Measurements from ENCODE around the gene RPS6KL1.

RPS6KL1 gene

GRCh38 chr14:74882103-74882920 lies 40.7 kb downstream of the RPS6KL1 start:
- DNase-seq (ENCODE audit: low spot score) = peak; percentile 45

GRCh38 chr14:74881431-74882102 lies 41.5 kb downstream of the RPS6KL1 start, which contains the start of gene DLST:
Gene DLST (plus strand): TSS chr14:74881916. CDS start chr14:74881954, 38 bp downstream.
- DNase-seq (ENCODE audit: low spot score) = peak; percentile 90

- DNase-seq (ENCODE audit: low spot score) = no peak
Measured at GRCh38 chr14:74879427-74880182, 43.5 kb downstream of the RPS6KL1 start.

GRCh38 chr14:74875941-74876913 lies 46.8 kb downstream of the RPS6KL1 start, which contains the start of gene PROX2:
Gene PROX2 (minus strand): TSS chr14:74876145. CDS start chr14:74863834, 12,311 bp downstream.
- DNase-seq (ENCODE audit: low spot score) = no peak

GRCh38 chr14:74875204-74875603 lies 47.9 kb downstream of the RPS6KL1 start:
- no peak for DNase-seq (ENCODE audit: low spot score)

GRCh38 chr14:74871819-74872218 lies 51.2 kb downstream of the RPS6KL1 start:
- DNase-seq (ENCODE audit: low spot score) = no peak

- DNase-seq (ENCODE audit: low spot score) = no peak
Measured at GRCh38 chr14:74868739-74869138, 54.3 kb downstream of the RPS6KL1 start.

- DNase-seq (ENCODE audit: low spot score) = no peak
Measured at GRCh38 chr14:74867673-74868072, 55.4 kb downstream of the RPS6KL1 start.

- DNase-seq (ENCODE audit: low spot score) = no peak
Measured at GRCh38 chr14:74866708-74867389, 56.2 kb downstream of the RPS6KL1 start.

- no peak for DNase-seq (ENCODE audit: low spot score)
Measured at GRCh38 chr14:74865156-74865555, 57.9 kb downstream of the RPS6KL1 start.

GRCh38 chr14:74864198-74864597 lies 58.9 kb downstream of the RPS6KL1 start:
- no peak for DNase-seq (ENCODE audit: low spot score)

- no peak for DNase-seq (ENCODE audit: low spot score)
Measured at GRCh38 chr14:74863274-74863673, 59.8 kb downstream of the RPS6KL1 start.

- DNase-seq (ENCODE audit: low spot score) = no peak
Measured at GRCh38 chr14:74861734-74862090, 61.3 kb downstream of the RPS6KL1 start.

GRCh38 chr14:74860899-74861733 lies 61.9 kb downstream of the RPS6KL1 start:
- DNase-seq (ENCODE audit: low spot score) = peak; percentile 80

- DNase-seq (ENCODE audit: low spot score) = no peak
Measured at GRCh38 chr14:74859757-74860552, 63.1 kb downstream of the RPS6KL1 start.

- DNase-seq (ENCODE audit: low spot score) = no peak
Measured at GRCh38 chr14:74858022-74858421, 65.0 kb downstream of the RPS6KL1 start.

- no peak for DNase-seq (ENCODE audit: low spot score)
Measured at GRCh38 chr14:74856366-74856765, 66.7 kb downstream of the RPS6KL1 start.

GRCh38 chr14:74855945-74856344 lies 67.1 kb downstream of the RPS6KL1 start:
- DNase-seq (ENCODE audit: low spot score) = no peak

- DNase-seq (ENCODE audit: low spot score) = no peak
Measured at GRCh38 chr14:74855021-74855420, 68.0 kb downstream of the RPS6KL1 start.

All from LoVo (cell line).